Hippocampal formation (tissue), 2 donors: ENCODE results near the gene SMG5.

Experiments used
- DNase-seq, 2 donors: peaks; one replicate each; lab custom pipeline; 2025; lab: John Stamatoyannopoulos, UW

Gene SMG5

DNA sequence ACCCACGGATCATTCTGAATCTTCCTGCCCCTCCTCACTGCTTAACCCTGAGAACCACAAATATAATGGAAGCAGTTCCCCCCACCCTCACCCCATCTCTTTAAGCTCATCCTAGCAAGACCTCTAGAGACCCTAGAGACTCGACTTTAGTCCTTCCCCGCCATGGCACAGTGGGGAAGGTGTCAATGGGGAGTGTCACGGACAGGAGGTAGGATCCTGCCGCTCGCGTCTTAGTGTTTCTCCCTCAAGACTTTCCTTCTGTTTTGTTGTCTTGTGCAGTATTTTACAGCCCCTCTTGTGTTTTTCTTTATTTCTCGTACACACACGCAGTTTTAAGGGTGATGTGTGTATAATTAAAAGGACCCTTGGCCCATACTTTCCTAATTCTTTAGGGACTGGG, 70.5 kb downstream of the SMG5 start:
- DNase-seq = no peak

DNA sequence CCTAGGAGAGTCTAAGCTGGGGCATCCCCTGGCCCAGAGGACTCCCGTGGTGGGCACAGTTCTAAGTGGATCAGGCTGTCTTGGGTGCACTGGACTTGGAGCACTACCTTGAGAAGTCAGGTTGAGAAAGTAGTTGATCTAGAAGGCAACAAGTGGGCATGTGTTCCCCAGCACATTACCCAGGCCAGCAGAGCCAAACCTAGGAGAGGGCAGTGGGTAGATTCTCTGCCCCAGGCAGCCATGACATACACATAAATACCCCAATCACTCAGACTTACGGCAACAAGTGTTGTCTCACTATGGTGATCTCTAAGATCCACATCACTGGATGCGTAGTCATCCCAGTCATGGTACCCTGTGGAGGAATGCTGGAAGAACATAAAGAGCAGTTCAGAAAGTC, 71.4 kb downstream of the SMG5 start:
- no peak for DNase-seq

DNA sequence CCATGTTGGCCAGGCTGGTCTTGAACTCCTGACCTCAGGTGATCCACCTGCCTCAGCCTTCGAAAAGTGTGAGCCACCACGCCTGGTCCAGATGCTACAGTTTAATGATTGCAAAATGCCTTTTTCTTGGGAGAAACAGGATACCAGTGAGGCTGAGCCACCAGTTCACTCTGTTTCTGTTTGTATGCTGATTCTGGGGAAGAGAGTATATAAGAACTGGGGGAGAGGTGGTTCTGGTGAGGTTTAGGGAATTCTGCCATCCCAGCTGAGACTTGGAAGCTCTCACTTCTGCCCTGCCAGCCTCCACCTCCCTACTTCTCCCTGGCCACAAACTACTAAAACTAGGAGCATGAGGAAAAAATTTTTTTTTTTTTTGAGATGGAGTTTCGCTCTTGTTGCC, 77.9 kb downstream of the SMG5 start:
- DNase-seq = no peak

DNA sequence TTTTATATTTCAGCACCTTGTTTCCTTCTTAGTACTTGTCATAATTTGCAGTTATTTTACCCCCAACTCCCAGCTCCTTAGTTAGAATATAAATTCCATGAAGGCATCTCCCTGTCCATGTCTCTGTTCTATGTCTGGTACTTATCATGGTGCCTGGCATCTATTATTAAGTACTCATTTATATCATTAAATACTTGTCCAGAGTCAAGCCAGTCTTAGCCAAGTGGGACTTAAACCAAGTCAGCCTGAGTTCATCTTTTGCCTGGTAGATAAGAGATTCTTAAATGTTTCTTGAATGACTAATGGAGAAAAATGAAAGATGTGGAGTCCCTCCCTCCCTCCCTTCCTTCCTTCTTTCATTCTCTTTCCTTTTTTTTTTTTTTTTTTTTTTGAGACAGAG, 79.3 kb downstream of the SMG5 start:
- DNase-seq = no peak

DNA sequence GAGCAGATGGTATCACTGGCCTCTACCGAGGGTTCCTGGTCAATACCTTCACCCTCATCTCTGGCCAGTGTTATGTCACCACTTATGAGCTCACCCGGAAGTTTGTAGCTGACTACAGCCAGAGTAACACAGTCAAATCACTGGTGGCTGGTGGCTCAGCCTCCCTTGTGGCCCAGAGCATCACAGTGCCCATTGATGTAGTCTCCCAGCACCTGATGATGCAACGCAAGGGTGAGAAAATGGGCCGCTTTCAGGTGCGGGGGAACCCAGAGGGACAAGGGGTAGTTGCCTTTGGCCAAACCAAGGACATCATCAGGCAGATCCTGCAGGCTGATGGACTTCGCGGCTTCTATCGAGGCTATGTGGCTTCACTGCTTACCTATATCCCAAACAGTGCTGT, 82.6 kb downstream of the SMG5 start:
- DNase-seq = no peak
